Activated CD4-positive, alpha-beta T cell treated with anti-CD3 and anti-CD28 coated beads, Interleukin-2, amount 50 U/mL, for 1 hour (primary cell): ENCODE measurements around the gene ARHGEF40.

ENCODE experiments used
- DNase-seq: peaks from one replicate; pipeline ENCODE4 v3.0.0-alpha.2; 2020

Gene ARHGEF40

DNA sequence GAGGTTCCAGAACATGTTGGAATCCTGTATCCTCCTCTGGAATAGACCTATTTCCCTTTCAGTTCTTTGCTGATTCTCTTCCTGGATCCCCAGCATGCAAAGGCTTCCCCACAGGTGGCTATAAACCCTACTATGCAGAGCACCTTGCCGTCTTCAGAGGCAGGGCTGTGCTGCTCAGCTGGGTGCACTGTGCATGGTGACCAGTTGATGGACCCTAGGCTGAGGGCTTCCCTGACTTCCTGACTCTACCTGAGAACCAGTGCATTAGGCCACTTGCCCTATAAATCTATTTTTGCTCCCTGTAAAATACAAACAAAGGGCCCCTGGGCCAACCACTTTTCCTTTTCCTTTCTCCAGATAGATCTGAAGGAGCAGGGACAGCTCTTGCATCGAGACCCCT is 14.3 kb downstream of the ARHGEF40 start:
- DNase-seq, result no peak

GRCh38 chr14:21084998-21085853 is 15.1 kb downstream of the ARHGEF40 start:
- no peak for DNase-seq

DNA sequence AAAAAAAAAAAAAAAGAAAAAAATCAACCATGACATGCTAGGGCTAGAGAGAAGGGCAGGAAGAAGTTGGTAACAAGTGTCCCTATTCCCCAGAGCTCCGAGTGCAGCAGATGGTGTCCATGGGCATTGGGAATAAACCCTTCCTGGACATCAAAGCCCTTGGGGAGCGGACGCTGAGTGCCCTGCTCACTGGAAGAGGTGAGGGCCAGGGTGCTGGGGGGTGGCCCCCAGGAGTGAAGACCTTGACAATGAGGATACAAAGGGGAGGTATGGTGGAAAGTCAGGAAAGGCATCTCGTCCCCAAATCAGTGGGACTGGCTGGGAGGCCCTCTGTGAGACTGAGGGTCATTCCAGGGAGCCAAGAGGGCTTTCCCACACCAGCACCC is 16.8 kb downstream of the ARHGEF40 start:
- no peak for DNase-seq

- DNase-seq, result peak; percentile 65
Measured at GRCh38 chr14:21087294-21088091, 17.4 kb downstream of the ARHGEF40 start.

- no peak for DNase-seq
Measured at GRCh38 chr14:21088687-21089086, 18.6 kb downstream of the ARHGEF40 start.

GRCh38 chr14:21089271-21089670 is 19.2 kb downstream of the ARHGEF40 start:
- no peak for DNase-seq

DNA sequence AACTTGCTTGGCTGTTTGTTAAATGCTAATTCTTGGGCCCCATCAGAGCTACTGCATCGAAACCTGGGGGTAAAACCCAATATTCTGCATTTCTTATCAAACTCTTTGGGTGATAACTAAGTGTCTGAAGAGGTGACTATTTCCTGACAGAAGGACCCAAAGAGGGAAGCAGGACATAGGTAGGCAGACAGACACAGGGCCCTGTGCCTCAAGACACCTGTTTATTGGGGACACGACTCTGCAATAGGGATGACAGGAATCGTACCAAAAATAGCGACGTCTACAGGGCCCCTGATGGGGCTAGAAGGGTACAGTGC is 19.7 kb downstream of the ARHGEF40 start:
- DNase-seq, result no peak

DNA sequence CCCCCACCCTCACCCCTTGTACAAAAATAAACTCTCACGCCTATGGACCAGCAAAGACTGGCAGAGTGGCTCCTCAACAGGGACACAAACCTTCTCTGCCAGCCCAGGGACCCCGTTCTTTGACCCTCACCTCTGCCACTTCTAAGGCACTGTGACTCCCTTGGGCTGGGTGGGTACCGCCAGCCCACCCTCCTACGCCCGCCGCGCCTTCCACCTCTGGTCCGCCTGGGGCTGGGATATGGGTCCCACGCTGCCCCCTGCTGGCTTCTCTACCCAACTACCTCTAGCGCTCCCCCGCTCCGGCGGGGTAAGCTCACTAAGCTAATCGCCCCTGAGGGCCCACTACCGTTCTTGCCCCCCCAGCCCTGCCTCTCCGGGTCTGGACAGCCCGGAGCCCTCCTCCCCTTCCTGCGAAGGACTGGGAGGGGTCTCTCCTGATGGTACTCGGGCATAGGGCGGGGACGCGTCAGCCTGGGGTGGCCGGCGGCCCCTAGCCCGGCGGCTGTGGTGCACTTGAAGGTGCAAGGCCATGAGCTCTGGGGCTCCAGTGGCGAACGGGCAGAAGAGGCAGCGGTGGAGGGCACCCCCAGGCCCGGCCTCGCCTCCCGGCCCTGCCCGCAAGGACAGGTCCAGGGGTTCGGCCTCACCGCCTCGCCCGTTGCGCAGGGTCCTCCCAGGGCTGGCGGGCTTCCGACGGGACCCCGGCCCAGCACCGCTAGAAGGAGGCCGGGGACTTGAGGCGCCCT is 20.3 kb downstream of the ARHGEF40 start:
- DNase-seq, result peak; percentile 23

DNA sequence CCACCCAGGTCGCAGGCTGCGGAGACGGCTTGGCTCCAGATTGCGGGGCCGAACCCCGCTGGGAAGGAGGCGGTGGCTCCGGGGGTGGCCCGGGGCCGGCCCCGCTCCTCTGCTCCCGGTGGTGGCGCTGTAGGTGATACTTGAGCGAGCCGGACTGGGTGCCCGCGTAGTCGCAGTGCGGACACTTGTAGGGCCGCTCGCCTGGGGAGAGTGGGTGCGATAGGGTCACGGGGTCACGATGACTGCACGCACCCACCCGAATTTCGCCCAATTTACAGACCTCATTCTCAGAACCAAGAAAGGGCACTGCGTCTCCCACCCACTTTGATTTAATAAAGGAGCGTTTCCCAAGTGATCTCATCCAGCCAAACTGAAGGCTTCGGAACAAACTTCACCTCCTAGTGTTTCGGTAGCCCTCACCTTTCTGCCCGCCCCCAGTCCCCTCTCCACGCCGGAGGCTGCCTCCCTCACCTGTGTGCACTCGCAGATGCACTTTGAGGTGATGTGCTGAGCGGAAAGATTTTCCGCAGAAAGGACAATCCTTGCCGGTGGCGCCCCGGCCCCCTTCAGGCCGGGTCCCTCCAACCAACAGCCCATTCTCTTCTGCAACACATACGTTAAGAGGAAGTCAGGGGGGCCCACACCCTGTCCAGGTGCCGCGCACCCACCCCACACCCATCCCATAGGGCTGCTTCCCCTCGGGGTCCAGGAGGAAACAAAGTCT is 21.0 kb downstream of the ARHGEF40 start:
- DNase-seq, result no peak

GRCh38 chr14:21091821-21092272 is 21.7 kb downstream of the ARHGEF40 start:
- no peak for DNase-seq

DNA sequence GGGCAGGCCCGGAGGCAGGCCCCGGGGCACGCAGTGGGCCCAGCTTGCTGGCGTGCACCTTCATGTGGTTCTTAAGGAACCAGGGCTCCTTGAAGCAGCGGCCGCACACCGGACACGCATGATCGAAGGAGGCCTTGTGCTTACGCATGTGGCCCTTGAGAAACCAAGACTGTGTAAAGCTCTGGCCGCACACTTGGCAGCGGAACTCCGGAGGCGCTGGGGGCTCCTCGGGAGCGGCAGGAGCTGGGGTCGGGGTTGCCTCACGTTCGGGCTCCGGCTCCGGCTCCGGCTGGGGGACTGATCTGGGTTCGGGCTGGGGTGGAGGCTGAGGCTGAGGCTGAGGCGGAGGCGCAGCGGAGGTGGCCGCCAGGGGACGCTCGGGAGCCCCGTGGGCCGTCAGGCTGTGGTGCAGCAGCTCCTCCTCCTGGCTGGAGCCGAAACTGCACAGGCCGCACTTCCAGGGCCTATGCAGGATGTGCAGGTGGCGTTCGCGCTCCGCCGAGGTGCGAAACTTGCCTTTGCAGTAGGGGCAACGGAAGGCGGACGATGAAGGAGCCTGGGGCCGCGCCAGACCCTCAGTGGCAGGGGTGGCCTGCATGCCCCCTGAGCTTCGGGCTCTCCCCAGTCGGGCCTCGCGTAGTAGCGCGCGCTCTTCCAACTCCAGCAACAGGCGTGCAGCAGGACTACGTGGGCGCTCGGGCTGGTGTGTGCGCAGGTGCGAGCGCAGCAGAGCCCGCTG is 22.3 kb downstream of the ARHGEF40 start:
- DNase-seq, result peak; percentile 94

GRCh38 chr14:21093018-21093417 is 22.9 kb downstream of the ARHGEF40 start:
- DNase-seq, result no peak

- DNase-seq, result no peak
Measured at GRCh38 chr14:21093769-21094681, 23.9 kb downstream of the ARHGEF40 start.

DNA sequence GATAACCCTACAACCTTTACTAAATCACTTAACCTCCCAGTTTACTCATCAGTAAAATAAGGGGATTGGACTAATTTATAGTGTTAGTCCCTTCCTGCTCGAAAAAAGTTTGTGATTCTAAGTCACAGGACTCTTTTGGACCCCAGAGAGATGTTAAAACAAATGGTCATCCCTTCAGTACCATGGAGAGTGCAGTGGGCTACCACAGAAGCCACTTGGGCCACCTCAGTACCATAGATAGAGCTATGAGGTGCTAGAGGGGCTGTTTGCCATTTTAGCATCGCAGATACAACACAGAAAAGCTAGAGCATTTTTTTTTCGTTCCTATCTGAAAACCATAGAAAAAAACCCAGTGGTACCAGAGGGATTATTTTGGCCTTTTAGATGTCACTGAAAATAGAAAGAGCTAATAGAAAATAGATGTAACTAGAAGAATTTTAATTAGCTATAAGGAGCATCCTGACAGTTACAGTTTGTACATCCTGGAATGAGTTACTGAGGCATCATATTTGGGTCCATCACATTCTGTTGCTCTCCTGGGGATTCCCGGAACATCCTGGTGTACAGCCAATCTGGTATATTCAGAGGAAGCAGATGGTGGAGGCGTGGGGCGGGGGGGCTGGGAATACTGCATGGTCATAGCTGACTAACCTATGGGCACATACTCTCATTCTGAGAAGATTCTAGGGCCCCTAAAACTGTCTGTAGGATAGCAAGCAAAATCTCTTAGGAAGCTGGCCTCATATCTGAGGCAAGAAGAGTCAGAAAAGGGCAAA is 25.5 kb downstream of the ARHGEF40 start:
- no peak for DNase-seq

DNA sequence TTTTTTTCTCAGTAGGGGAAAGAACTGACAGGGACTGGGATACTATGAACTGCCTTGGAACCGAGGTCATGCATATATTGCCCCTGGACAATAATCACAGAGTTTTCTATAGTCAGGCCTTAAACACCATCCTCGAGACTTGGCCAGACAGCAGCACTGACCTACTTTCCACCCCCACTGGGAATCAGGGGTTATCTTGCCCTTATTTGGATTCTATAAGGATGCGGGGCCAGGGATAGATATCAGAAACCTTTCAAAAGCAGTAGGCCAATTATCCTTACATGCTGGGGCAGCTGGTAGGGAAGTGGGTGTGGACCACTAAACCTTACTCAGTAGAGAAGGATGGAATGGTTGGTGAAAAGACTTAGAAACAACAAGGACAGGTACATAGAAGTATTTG is 26.3 kb downstream of the ARHGEF40 start:
- DNase-seq, result no peak

- no peak for DNase-seq
Measured at GRCh38 chr14:21096978-21097635, 27.0 kb downstream of the ARHGEF40 start.

GRCh38 chr14:21097636-21098075 is 27.6 kb downstream of the ARHGEF40 start:
- DNase-seq, result no peak

- DNase-seq, result no peak
Measured at GRCh38 chr14:21098076-21098891, 28.2 kb downstream of the ARHGEF40 start, which contains the start of gene ZNF219. ZNF219 (minus strand) TSS chr14:21098655; CDS start chr14:21093591, 5,064 bp downstream.
